CD4-positive, alpha-beta T cell treated with Interferon alpha-2 for 1 hour (primary cell): Measurements from ENCODE around the gene CIC.

Experiments used
- DNase-seq, 2 donors: peaks; one replicate each; pipeline ENCODE4 v3.0.0-alpha.2; 2020 to 2022

The CIC gene

GRCh38 chr19:42244347-42245220 is 24.5 kb upstream of the CIC start:
- peak; percentile 91 to 95 for DNase-seq

GRCh38 chr19:42245231-42245630 is 23.8 kb upstream of the CIC start:
- no peak for DNase-seq

GRCh38 chr19:42246143-42246921 is 22.7 kb upstream of the CIC start:
- peak in 1 of 2 donors; percentile 43 for DNase-seq

GRCh38 chr19:42246922-42247639 is 22.0 kb upstream of the CIC start:
- DNase-seq: peak in 1 of 2 donors; percentile 44

- peak in 1 of 2 donors; percentile 34 for DNase-seq
Measured at GRCh38 chr19:42247640-42248199, 21.3 kb upstream of the CIC start.

- DNase-seq: no peak
Measured at GRCh38 chr19:42248270-42249148, 20.5 kb upstream of the CIC start.

- peak in 1 of 2 donors; percentile 29 for DNase-seq
Measured at GRCh38 chr19:42249149-42249750, 19.8 kb upstream of the CIC start.

- DNase-seq: peak in 1 of 2 donors; percentile 28
Measured at GRCh38 chr19:42249769-42250168, 19.3 kb upstream of the CIC start.

- DNase-seq: peak in 1 of 2 donors; percentile 18
Measured at GRCh38 chr19:42250183-42250665, 18.8 kb upstream of the CIC start.

GRCh38 chr19:42250666-42251531 is 18.2 kb upstream of the CIC start:
- peak in 1 of 2 donors; percentile 30 for DNase-seq

- DNase-seq: peak in 1 of 2 donors; percentile 21
Measured at GRCh38 chr19:42251572-42252358, 17.3 kb upstream of the CIC start.

GRCh38 chr19:42252365-42253244 is 16.4 kb upstream of the CIC start:
- DNase-seq: peak in 1 of 2 donors; percentile 36

GRCh38 chr19:42253245-42254088 is 15.6 kb upstream of the CIC start:
- DNase-seq: peak in 1 of 2 donors; percentile 60

GRCh38 chr19:42254089-42254849 is 14.8 kb upstream of the CIC start:
- DNase-seq: peak; percentile 75 to 80

- DNase-seq: peak; percentile 94 to 96
Measured at GRCh38 chr19:42254850-42255765, 13.9 kb upstream of the CIC start, which contains the start of gene ERF. ERF (minus strand) TSS chr19:42255128; CDS start chr19:42254999, 129 bp downstream.
